ENCODE results near the gene ZNF865. TPM values are rescaled to one million over a fixed set of nuclear protein-coding genes. Genes with fewer than 3 reads are reported as not detected.

ZNF865 gene
- total RNA-seq, 1 donor from 2014 or later = 0.49 TPM

DNA sequence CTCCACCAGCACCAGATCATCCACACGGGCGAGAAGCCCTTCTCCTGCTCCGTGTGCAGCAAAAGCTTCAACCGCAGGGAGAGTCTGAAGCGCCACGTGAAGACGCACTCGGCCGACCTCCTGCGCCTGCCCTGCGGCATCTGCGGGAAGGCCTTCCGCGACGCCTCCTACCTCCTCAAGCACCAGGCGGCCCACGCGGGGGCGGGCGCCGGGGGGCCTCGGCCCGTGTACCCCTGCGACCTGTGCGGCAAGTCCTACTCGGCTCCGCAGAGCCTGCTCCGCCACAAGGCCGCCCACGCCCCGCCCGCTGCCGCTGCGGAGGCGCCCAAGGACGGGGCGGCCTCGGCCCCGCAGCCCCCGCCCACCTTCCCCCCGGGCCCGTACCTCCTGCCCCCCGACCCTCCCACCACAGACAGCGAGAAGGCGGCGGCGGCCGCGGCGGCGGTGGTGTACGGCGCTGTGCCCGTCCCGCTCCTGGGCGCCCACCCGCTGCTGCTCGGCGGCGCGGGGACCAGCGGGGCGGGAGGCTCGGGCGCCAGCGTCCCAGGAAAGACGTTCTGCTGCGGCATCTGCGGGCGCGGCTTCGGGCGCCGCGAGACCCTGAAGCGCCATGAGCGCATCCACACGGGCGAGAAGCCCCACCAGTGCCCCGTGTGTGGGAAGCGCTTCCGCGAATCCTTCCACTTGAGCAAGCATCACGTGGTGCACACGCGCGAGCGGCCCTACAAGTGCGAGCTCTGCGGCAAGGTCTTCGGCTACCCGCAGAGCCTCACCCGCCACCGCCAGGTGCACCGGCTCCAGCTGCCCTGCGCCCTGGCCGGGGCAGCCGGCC is 9.5 kb downstream of the ZNF865 start:
- Histone ChIP-seq H3K4me2 (no peak overlapping the region), H3K9ac (no peak overlapping the region), H3K27me3 (no peaks in the 10 kb centered on the region), H3K27ac (no peak overlapping the region), H3K9me3 (ENCODE audit: low read depth) (no peaks in the 10 kb centered on the region), H2AFZ (replicated peaks) (no peak overlapping the region), H4K20me1 (ENCODE audit: low read depth) (peaks cover 32% of the 10 kb centered on the region), H3F3A (ENCODE audit: low read depth) (peaks cover 5% of the 10 kb centered on the region), H3K79me2 (ENCODE audit: low read depth) (peaks cover 11% of the 10 kb centered on the region), H3K4me3 (no peak overlapping the region), H3K36me3 (no peaks in the 10 kb centered on the region), H3K4me1 (no peaks in the 10 kb centered on the region)
- no peak overlapping the region for H3K4me3 Mint-ChIP-seq
- no peak for DNase-seq (ENCODE audit: low spot score)
- H3K36me3 Mint-ChIP-seq = peaks cover 19% of the 10 kb centered on the region
- H3K27me3 Mint-ChIP-seq (ENCODE audit: insufficient read depth, low read depth) = peaks cover 6% of the 10 kb centered on the region
- no peaks in the 10 kb centered on the region for H3K9me3 Mint-ChIP-seq
- no peak overlapping the region for H3K27ac Mint-ChIP-seq
- peaks cover 17% of the 10 kb centered on the region for H3K4me1 Mint-ChIP-seq
- no peak for TF ChIP-seq EZH2phosphoT487 (IDR thresholded peaks at IDR 0.05)
- no peak for TF ChIP-seq CTCF (IDR thresholded peaks at IDR 0.05)
- no peak for TF ChIP-seq EZH2 (IDR thresholded peaks at IDR 0.05)

- H3K36me3 ChIP-seq = no peaks in the 10 kb centered on the region
- no peak overlapping the region for H3K4me3 Mint-ChIP-seq
- H3K27me3 Mint-ChIP-seq (ENCODE audit: insufficient read depth, low read depth) = peaks cover 6% of the 10 kb centered on the region
- no peak overlapping the region for H2AFZ ChIP-seq (replicated peaks)
- H3K9ac ChIP-seq = no peak overlapping the region
- peaks cover 2% of the 10 kb centered on the region for H3K79me2 ChIP-seq (ENCODE audit: low read depth)
- H3K27ac Mint-ChIP-seq = no peak overlapping the region
- H3K4me1 Mint-ChIP-seq = peaks cover 15% of the 10 kb centered on the region
- no peaks in the 10 kb centered on the region for H3K4me1 ChIP-seq
- no peaks in the 10 kb centered on the region for H3K9me3 ChIP-seq (ENCODE audit: low read depth)
- DNase-seq (ENCODE audit: low spot score) = no peak
- H3F3A ChIP-seq (ENCODE audit: low read depth) = peaks cover 5% of the 10 kb centered on the region
- TF ChIP-seq EZH2phosphoT487 (IDR thresholded peaks at IDR 0.05) (no peak), CTCF (IDR thresholded peaks at IDR 0.05) (no peak), EZH2 (IDR thresholded peaks at IDR 0.05) (no peak)
- H3K4me2 ChIP-seq = no peak overlapping the region
- H3K27me3 ChIP-seq = no peaks in the 10 kb centered on the region
- no peak overlapping the region for H3K4me3 ChIP-seq
- H3K9me3 Mint-ChIP-seq = no peaks in the 10 kb centered on the region
- H3K27ac ChIP-seq = no peak overlapping the region
- peaks cover 24% of the 10 kb centered on the region for H4K20me1 ChIP-seq (ENCODE audit: low read depth)
- H3K36me3 Mint-ChIP-seq = peaks cover 24% of the 10 kb centered on the region
Measured at GRCh38 chr19:55615543-55616394, 10.3 kb downstream of the ZNF865 start.

DNA sequence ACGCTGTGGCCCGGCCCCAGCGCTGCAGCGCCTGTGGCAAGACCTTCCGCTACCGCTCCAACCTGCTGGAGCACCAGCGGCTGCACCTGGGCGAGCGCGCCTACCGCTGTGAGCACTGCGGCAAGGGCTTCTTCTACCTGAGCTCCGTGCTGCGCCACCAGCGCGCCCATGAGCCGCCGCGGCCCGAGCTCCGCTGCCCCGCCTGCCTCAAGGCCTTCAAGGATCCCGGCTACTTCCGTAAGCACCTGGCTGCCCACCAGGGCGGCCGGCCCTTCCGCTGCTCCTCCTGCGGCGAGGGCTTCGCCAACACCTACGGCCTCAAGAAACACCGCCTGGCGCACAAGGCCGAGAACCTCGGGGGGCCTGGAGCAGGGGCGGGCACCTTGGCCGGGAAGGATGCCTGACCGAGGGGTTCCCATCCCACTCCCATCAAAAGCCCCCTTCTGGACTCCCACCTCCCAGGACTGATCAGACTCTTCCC is 11.0 kb downstream of the ZNF865 start:
- H3K79me2 ChIP-seq (ENCODE audit: low read depth) = no peaks in the 10 kb centered on the region
- peaks cover 17% of the 10 kb centered on the region for H4K20me1 ChIP-seq (ENCODE audit: low read depth)
- Mint-ChIP-seq H3K27me3 (ENCODE audit: insufficient read depth, low read depth) (peaks cover 6% of the 10 kb centered on the region), H3K4me3 (no peak overlapping the region), H3K36me3 (peaks cover 25% of the 10 kb centered on the region), H3K9me3 (no peaks in the 10 kb centered on the region), H3K27ac (no peak overlapping the region), H3K4me1 (peaks cover 11% of the 10 kb centered on the region)
- no peaks in the 10 kb centered on the region for H3K27me3 ChIP-seq
- no peak overlapping the region for H3K4me2 ChIP-seq
- no peak overlapping the region for H3K9ac ChIP-seq
- no peaks in the 10 kb centered on the region for H3K9me3 ChIP-seq (ENCODE audit: low read depth)
- H3F3A ChIP-seq (ENCODE audit: low read depth) = peaks cover 5% of the 10 kb centered on the region
- TF ChIP-seq CTCF (IDR thresholded peaks at IDR 0.05) (no peak), EZH2 (IDR thresholded peaks at IDR 0.05) (no peak), EZH2phosphoT487 (IDR thresholded peaks at IDR 0.05) (no peak)
- H3K36me3 ChIP-seq = no peaks in the 10 kb centered on the region
- no peaks in the 10 kb centered on the region for H3K4me1 ChIP-seq
- no peak overlapping the region for H3K27ac ChIP-seq
- no peak for DNase-seq (ENCODE audit: low spot score)
- no peak overlapping the region for H3K4me3 ChIP-seq
- H2AFZ ChIP-seq (replicated peaks) = no peak overlapping the region

All from neural progenitor cell (in vitro differentiated cells).